BE2C (cell line): Measurements from ENCODE around the gene IL32.

Source experiments
- DNase-seq: peaks from one replicate; pipeline ENCODE4 v3.0.0-alpha.2; 2020
- H3K27me3 ChIP-seq: fragments of 250-450 bp; sonication (Bioruptor Pico); 2 replicates; pipeline ENCODE4 v1.5.1; 2020; ENCODE audit warnings: mild to moderate bottlenecking
- H3K36me3 ChIP-seq: fragments of 250-450 bp; sonication (Bioruptor Pico); 2 replicates; pipeline ENCODE4 v1.5.1; 2020; ENCODE audit warnings: mild to moderate bottlenecking
- H3K4me1 ChIP-seq: fragments of 250-450 bp; sonication (Bioruptor Pico); 2 replicates; pipeline ENCODE4 v1.5.1; 2020
- H3K4me3 ChIP-seq: 2 replicates; pipeline ENCODE4 v1.5.1; 2011; ENCODE audit warnings: low read depth, low read length
- H3K9me3 ChIP-seq: fragments of 250-450 bp; sonication (Bioruptor Pico); 2 replicates; pipeline ENCODE4 v1.5.1; 2020
- TF ChIP-seq, protein P1 (sequence below): IDR thresholded peaks from 2 replicates; pipeline ENCODE4 v1.5.1; 2012; ENCODE audit warnings: mild to moderate bottlenecking, low read depth, low read length

The IL32 gene

DNA sequence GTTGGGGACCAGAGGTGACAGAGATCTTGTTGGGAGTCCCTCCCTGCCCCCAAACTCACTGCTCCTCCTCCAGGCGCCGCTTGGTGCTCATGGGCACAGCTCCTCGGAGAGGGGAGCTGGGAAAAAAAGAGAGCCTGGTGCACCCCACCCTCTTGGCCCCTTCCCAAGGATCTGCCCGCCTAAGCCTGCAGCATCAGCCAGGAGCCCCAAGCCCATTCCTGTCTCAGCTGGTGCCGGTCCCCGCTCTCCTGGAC lies 42.1 kb upstream of the IL32 start:
- DNase-seq = no peak

DNA sequence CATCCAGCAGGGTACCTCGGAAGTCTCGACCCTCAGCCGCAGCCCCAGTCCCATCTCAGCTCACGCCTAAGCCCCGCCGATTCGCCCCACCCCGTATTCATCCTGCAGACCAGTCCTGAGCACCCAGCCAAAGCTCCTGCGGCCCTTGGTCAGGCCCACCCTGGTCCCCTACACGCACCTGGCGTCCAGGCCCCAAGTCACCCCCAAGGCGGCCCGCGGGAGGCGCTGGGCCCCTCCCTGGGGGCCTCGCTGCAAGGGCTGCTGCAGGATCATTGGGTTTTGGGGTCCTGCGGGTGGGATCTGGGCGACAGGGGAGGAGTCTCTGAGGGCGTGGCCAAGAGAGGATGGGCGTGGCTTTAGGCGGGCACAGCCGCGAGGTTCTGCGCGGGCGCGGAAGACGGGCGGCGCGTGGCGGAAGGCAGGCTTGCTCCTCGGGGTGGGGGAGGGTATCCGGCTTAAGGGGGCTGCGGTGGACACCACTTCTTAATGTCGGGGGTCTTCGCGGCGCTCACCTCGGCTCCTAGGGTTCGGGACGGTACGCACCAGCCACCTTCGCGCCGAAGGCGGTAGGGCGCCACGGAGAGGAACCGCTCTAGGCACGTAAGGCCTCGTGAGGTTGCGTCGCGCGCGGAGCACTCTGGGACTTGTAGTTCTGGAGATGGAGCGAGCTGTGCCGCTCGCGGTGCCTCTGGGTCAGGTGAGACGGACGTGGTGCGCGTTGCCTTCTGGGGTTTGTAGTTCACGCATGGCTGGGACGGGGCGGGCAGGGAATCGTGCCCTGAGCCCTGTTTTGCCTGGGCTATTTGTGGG lies 41.6 kb upstream of the IL32 start, which contains the start of the genes HCFC1R1 and THOC6:
Gene HCFC1R1 (minus strand): TSS at position 274 of the 810 bp plus-strand sequence. CDS start 1 bp downstream, at position 273.
Gene THOC6 (plus strand): TSS at position 367 of the 810 bp plus-strand sequence. CDS start 292 bp downstream, at position 659.
- H3K9me3 ChIP-seq = no peaks in the 10 kb centered on the region
- H3K36me3 ChIP-seq = peaks cover 19% of the 10 kb centered on the region
- H3K4me1 ChIP-seq = peaks cover 26% of the 10 kb centered on the region
- TF ChIP-seq, protein P1, sequence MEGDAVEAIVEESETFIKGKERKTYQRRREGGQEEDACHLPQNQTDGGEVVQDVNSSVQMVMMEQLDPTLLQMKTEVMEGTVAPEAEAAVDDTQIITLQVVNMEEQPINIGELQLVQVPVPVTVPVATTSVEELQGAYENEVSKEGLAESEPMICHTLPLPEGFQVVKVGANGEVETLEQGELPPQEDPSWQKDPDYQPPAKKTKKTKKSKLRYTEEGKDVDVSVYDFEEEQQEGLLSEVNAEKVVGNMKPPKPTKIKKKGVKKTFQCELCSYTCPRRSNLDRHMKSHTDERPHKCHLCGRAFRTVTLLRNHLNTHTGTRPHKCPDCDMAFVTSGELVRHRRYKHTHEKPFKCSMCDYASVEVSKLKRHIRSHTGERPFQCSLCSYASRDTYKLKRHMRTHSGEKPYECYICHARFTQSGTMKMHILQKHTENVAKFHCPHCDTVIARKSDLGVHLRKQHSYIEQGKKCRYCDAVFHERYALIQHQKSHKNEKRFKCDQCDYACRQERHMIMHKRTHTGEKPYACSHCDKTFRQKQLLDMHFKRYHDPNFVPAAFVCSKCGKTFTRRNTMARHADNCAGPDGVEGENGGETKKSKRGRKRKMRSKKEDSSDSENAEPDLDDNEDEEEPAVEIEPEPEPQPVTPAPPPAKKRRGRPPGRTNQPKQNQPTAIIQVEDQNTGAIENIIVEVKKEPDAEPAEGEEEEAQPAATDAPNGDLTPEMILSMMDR = no peak
- DNase-seq = peak; percentile 98
- H3K27me3 ChIP-seq = peaks cover 7% of the 10 kb centered on the region
- peak within 1 kb of the TSS; percentile 91 for H3K4me3 ChIP-seq

More for the DNA sequence above, 42.1 kb upstream of the IL32 start:
- TF ChIP-seq, protein P1 = no peak
- peaks cover 1% of the 10 kb centered on the region for H3K27me3 ChIP-seq
- peaks cover 24% of the 10 kb centered on the region for H3K4me1 ChIP-seq
- no peaks in the 10 kb centered on the region for H3K9me3 ChIP-seq
- peaks cover 19% of the 10 kb centered on the region for H3K36me3 ChIP-seq
- peak overlapping the region; percentile 91 for H3K4me3 ChIP-seq

DNA sequence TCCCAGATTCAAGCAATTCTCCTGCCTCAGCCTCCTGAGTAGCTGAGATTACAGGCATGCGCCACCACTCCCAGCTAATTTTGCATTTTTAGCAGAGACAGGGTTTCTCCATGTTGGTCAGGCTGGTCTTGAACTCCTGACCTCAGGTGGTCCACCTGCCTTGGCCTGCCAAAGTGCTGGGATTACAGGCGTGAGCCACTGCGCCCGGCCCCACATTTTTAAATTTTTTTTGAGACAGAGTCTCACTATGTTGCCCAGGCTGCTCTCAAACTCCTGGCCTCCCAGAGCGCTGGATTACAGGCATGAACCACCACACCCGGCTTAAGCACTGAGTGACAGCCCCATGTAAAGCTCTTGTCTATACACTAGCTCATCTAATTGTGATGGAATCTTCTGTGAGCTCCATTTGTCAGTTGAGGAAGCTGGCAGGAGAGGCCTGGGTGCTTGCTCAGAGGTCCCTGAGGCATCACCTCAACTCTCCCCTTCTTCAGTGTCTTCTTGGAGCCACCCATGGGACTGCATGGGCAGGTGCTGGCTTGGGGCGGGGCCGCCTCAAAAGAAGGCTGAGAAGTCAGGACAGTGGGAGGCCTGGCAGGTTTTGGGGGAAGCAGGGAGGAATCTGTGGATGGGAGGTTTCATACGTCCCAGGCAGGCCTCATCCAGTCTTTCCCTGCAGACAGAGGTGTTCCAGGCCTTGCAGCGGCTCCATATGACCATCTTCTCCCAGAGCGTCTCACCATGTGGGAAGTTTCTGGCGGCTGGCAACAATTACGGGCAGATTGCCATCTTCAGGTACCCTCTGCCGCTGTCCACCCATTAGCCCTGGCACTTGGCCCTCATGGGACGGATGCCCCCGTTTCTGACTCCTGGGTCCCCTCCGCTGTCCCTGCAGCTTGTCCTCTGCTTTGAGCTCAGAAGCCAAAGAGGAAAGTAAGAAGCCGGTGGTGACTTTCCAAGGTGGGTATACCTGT lies 40.1 kb upstream of the IL32 start:
- peaks cover 26% of the 10 kb centered on the region for H3K4me1 ChIP-seq
- H3K4me3 ChIP-seq = no peak overlapping the region
- no peak for DNase-seq

DNA sequence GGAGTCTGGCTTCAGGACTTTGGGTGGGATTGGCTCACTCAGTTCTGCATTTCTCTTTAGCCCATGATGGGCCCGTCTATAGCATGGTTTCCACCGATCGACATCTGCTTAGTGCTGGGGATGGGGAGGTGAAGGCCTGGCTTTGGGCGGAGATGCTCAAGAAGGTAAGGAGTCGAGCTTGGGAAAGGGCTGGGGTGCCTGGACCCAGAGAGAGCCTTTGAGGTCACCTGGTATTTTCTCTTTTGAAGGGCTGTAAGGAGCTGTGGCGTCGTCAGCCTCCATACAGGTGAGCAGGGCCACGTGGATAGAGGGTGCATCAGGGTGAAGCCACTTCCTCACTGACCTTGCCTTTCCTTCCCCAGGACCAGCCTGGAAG lies 39.4 kb upstream of the IL32 start:
- DNase-seq = no peak
- TF ChIP-seq, protein P1 = no peak
- Histone ChIP-seq H3K27me3 (peaks cover 28% of the 10 kb centered on the region), H3K9me3 (no peaks in the 10 kb centered on the region), H3K4me1 (peaks cover 26% of the 10 kb centered on the region), H3K36me3 (peaks cover 19% of the 10 kb centered on the region), H3K4me3 (no peak overlapping the region)

More for the DNA sequence above, 40.1 kb upstream of the IL32 start:
- H3K9me3 ChIP-seq = no peaks in the 10 kb centered on the region
- H3K27me3 ChIP-seq = peaks cover 21% of the 10 kb centered on the region
- TF ChIP-seq, protein P1 = no peak
- H3K36me3 ChIP-seq = peaks cover 19% of the 10 kb centered on the region

DNA sequence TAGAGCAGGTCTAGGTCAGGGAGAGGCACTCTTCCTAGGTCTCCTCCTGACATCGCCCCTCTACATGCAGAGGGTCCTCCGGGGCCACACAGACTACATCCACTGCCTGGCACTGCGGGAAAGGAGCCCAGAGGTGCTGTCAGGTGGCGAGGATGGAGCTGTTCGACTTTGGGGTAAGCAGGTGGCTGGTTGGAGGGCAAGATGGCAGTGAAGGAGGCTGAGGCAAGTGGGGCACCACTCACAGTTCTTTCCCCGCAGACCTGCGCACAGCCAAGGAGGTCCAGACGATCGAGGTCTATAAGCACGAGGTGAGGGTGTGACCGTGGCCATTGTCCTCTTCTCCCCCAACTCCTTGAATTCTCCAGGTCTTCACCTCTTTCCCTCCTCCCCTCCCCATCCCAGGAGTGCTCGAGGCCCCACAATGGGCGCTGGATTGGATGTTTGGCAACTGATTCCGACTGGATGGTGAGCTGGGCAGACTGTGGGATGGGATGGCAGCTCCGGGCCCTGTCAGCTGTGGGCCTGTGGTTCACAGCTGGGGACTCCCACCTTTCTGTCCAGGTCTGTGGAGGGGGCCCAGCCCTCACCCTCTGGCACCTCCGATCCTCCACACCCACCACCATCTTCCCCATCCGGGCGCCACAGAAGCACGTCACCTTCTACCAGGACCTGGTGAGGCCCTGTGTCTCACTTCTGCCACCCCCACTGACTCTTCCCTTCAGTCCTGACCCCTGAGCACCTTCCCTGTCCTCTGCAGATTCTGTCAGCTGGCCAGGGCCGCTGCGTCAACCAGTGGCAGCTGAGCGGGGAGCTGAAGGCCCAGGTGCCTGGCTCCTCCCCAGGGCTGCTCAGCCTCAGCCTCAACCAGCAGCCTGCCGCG lies 38.6 kb upstream of the IL32 start:
- Histone ChIP-seq H3K4me1 (peaks cover 23% of the 10 kb centered on the region), H3K4me3 (no peak overlapping the region), H3K27me3 (peaks cover 36% of the 10 kb centered on the region), H3K9me3 (no peaks in the 10 kb centered on the region), H3K36me3 (peaks cover 19% of the 10 kb centered on the region)
- DNase-seq = no peak
- TF ChIP-seq, protein P1 = no peak
